ENCODE data around the gene HPS1.

Gene HPS1

GRCh38 chr10:98446661-98447221 is at the start of gene HPS1:
Gene HPS1, minus strand, starts transcription at chr10:98446935. Its CDS starts 3,695 bp downstream, at chr10:98443240.
- peak; percentile 55 to 67 for DNase-seq (ENCODE audit: low read depth in 2 of 2, low spot score in 1 of 2)

GRCh38 chr10:98492763-98493162 is 46.0 kb upstream of the HPS1 start:
- no peak for DNase-seq (ENCODE audit: low read depth in 2 of 2, low spot score in 1 of 2)

- DNase-seq (ENCODE audit: low read depth in 2 of 2, low spot score in 1 of 2): no peak
Measured at GRCh38 chr10:98489561-98490481, 43.1 kb upstream of the HPS1 start.

GRCh38 chr10:98488669-98489430 is 42.1 kb upstream of the HPS1 start:
- DNase-seq (ENCODE audit: low read depth in 2 of 2, low spot score in 1 of 2): no peak

- no peak for DNase-seq (ENCODE audit: low read depth in 2 of 2, low spot score in 1 of 2)
Measured at GRCh38 chr10:98487649-98488048, 40.9 kb upstream of the HPS1 start.

GRCh38 chr10:98486421-98486820 is 39.7 kb upstream of the HPS1 start:
- DNase-seq (ENCODE audit: low read depth in 2 of 2, low spot score in 1 of 2): no peak

- DNase-seq (ENCODE audit: low read depth in 2 of 2, low spot score in 1 of 2): no peak
Measured at GRCh38 chr10:98485959-98486358, 39.2 kb upstream of the HPS1 start.

- no peak for DNase-seq (ENCODE audit: low read depth in 2 of 2, low spot score in 1 of 2)
Measured at GRCh38 chr10:98483658-98484057, 36.9 kb upstream of the HPS1 start.

GRCh38 chr10:98482096-98482495 is 35.4 kb upstream of the HPS1 start:
- DNase-seq (ENCODE audit: low read depth in 2 of 2, low spot score in 1 of 2): no peak

- DNase-seq (ENCODE audit: low read depth in 2 of 2, low spot score in 1 of 2): no peak
Measured at GRCh38 chr10:98481404-98481945, 34.7 kb upstream of the HPS1 start.

- no peak for DNase-seq (ENCODE audit: low read depth in 2 of 2, low spot score in 1 of 2)
Measured at GRCh38 chr10:98478430-98479222, 31.9 kb upstream of the HPS1 start.

- DNase-seq (ENCODE audit: low read depth in 2 of 2, low spot score in 1 of 2): no peak
Measured at GRCh38 chr10:98477861-98478260, 31.1 kb upstream of the HPS1 start.

GRCh38 chr10:98474628-98475027 is 27.9 kb upstream of the HPS1 start:
- no peak for DNase-seq (ENCODE audit: low read depth in 2 of 2, low spot score in 1 of 2)

GRCh38 chr10:98472196-98472595 is 25.5 kb upstream of the HPS1 start:
- no peak for DNase-seq (ENCODE audit: low read depth in 2 of 2, low spot score in 1 of 2)

- no peak for DNase-seq (ENCODE audit: low read depth in 2 of 2, low spot score in 1 of 2)
Measured at GRCh38 chr10:98470850-98471249, 24.1 kb upstream of the HPS1 start.

- no peak for DNase-seq (ENCODE audit: low read depth in 2 of 2, low spot score in 1 of 2)
Measured at GRCh38 chr10:98469001-98469931, 22.5 kb upstream of the HPS1 start.

- peak; percentile 20 for DNase-seq (ENCODE audit: low read depth in 2 of 2, low spot score in 1 of 2)
Measured at GRCh38 chr10:98467506-98468318, 21.0 kb upstream of the HPS1 start.

GRCh38 chr10:98466861-98467505 is 20.2 kb upstream of the HPS1 start:
- DNase-seq (ENCODE audit: low read depth in 2 of 2, low spot score in 1 of 2): no peak

All from stimulated activated CD8-positive, alpha-beta memory T cell treated with anti-CD3 and anti-CD28 coated beads, Interleukin-4, amount 100 ng/mL, for 4 hours (primary cell).